ENCODE measurements around the gene BAG3. TPM values are rescaled to one million over a fixed set of nuclear protein-coding genes. Genes with fewer than 3 reads are reported as not detected.
"Not testable (repeated sequence)": the region's sequence is repeated elsewhere in the genome, so short reads cannot be mapped to it uniquely, and the experiment has no call there.

Gene BAG3
- total RNA-seq, 2 donors from 2014 or later, result 52.0 to 52.4 TPM

- peaks cover 8% of the 10 kb centered on the region for H3K9me3 ChIP-seq (ENCODE audit: control insufficient read depth, low read length, poor library complexity, severe bottlenecking)
- Mint-ChIP-seq H3K36me3 (ENCODE audit: low read depth) (peaks cover 4% of the 10 kb centered on the region), H3K4me3 (no peak overlapping the region), H3K27ac (no peak overlapping the region), H3K4me1 (peaks cover 14% of the 10 kb centered on the region), H3K27me3 (peaks cover 28% of the 10 kb centered on the region)
- DNase-seq (no peak), ATAC-seq (no peak)
Observed at GRCh38 chr10:119701861-119702260, 50.7 kb downstream of the BAG3 start.

- Mint-ChIP-seq H3K36me3 (ENCODE audit: low read depth) (peaks cover 4% of the 10 kb centered on the region), H3K4me3 (no peak overlapping the region), H3K27ac (peak overlapping the region; percentile 39), H3K27me3 (peaks cover 28% of the 10 kb centered on the region), H3K4me1 (peaks cover 14% of the 10 kb centered on the region)
- DNase-seq, result no peak
- peaks cover 8% of the 10 kb centered on the region for H3K9me3 ChIP-seq (ENCODE audit: control insufficient read depth, low read length, poor library complexity, severe bottlenecking)
- no peak for ATAC-seq
Observed at GRCh38 chr10:119702583-119702982, 51.4 kb downstream of the BAG3 start.

GRCh38 chr10:119703903-119704508 lies 52.8 kb downstream of the BAG3 start:
- no peak for DNase-seq
- peaks cover 8% of the 10 kb centered on the region for H3K9me3 ChIP-seq (ENCODE audit: control insufficient read depth, low read length, poor library complexity, severe bottlenecking)
- Mint-ChIP-seq H3K4me3 (peak overlapping the region; percentile 80), H3K4me1 (peaks cover 15% of the 10 kb centered on the region), H3K27ac (peak overlapping the region; percentile 95), H3K36me3 (ENCODE audit: low read depth) (peaks cover 4% of the 10 kb centered on the region), H3K27me3 (peaks cover 18% of the 10 kb centered on the region)
- ATAC-seq, result peak; percentile 61

GRCh38 chr10:119705434-119705831 lies 54.3 kb downstream of the BAG3 start:
- DNase-seq, result no peak
- peak; percentile 29 for ATAC-seq
- Mint-ChIP-seq H3K27me3 (peaks cover 17% of the 10 kb centered on the region), H3K27ac (peak overlapping the region; percentile 95), H3K4me1 (peaks cover 16% of the 10 kb centered on the region), H3K36me3 (ENCODE audit: low read depth) (peaks cover 4% of the 10 kb centered on the region), H3K4me3 (peak overlapping the region; percentile 80)
- H3K9me3 ChIP-seq (ENCODE audit: control insufficient read depth, low read length, poor library complexity, severe bottlenecking), result peaks cover 8% of the 10 kb centered on the region

- DNase-seq, result no peak
- Mint-ChIP-seq H3K4me3 (no peak overlapping the region), H3K36me3 (ENCODE audit: low read depth) (peaks cover 4% of the 10 kb centered on the region), H3K27me3 (peaks cover 10% of the 10 kb centered on the region), H3K27ac (no peak overlapping the region), H3K4me1 (peaks cover 13% of the 10 kb centered on the region)
- peaks cover 8% of the 10 kb centered on the region for H3K9me3 ChIP-seq (ENCODE audit: control insufficient read depth, low read length, poor library complexity, severe bottlenecking)
- ATAC-seq, result no peak
Observed at GRCh38 chr10:119706521-119707278, 55.5 kb downstream of the BAG3 start.

GRCh38 chr10:119707331-119707730 lies 56.2 kb downstream of the BAG3 start:
- not testable (repeated sequence) for DNase-seq; H3K27ac Mint-ChIP-seq; H3K4me3 Mint-ChIP-seq; H3K9me3 ChIP-seq (ENCODE audit: control insufficient read depth, low read length, poor library complexity, severe bottlenecking); ATAC-seq; H3K36me3 Mint-ChIP-seq (ENCODE audit: low read depth)
- peaks cover 13% of the 10 kb centered on the region for H3K4me1 Mint-ChIP-seq
- peaks cover 10% of the 10 kb centered on the region for H3K27me3 Mint-ChIP-seq

GRCh38 chr10:119710935-119711334 lies 59.8 kb downstream of the BAG3 start:
- H3K9me3 ChIP-seq (ENCODE audit: control insufficient read depth, low read length, poor library complexity, severe bottlenecking); H3K27ac Mint-ChIP-seq; H3K27me3 Mint-ChIP-seq; ATAC-seq; H3K36me3 Mint-ChIP-seq (ENCODE audit: low read depth); H3K4me3 Mint-ChIP-seq; DNase-seq; H3K4me1 Mint-ChIP-seq: not testable (repeated sequence)

- no peak overlapping the region for H3K4me3 Mint-ChIP-seq
- no peak for ATAC-seq
- H3K36me3 Mint-ChIP-seq (ENCODE audit: low read depth), result no peaks in the 10 kb centered on the region
- H3K9me3 ChIP-seq (ENCODE audit: control insufficient read depth, low read length, poor library complexity, severe bottlenecking), result no peaks in the 10 kb centered on the region
- peak overlapping the region; percentile 14 for H3K27ac Mint-ChIP-seq
- DNase-seq, result no peak
- peaks cover 2% of the 10 kb centered on the region for H3K4me1 Mint-ChIP-seq
- no peaks in the 10 kb centered on the region for H3K27me3 Mint-ChIP-seq
Observed at GRCh38 chr10:119713744-119714483, 62.7 kb downstream of the BAG3 start.

GRCh38 chr10:119714484-119714816 lies 63.3 kb downstream of the BAG3 start:
- Mint-ChIP-seq H3K27ac (no peak overlapping the region), H3K4me1 (peaks cover 2% of the 10 kb centered on the region), H3K27me3 (no peaks in the 10 kb centered on the region), H3K4me3 (no peak overlapping the region), H3K36me3 (ENCODE audit: low read depth) (no peaks in the 10 kb centered on the region)
- no peaks in the 10 kb centered on the region for H3K9me3 ChIP-seq (ENCODE audit: control insufficient read depth, low read length, poor library complexity, severe bottlenecking)
- no peak for DNase-seq
- ATAC-seq, result no peak

- Mint-ChIP-seq H3K4me3 (no peak overlapping the region), H3K27ac (no peak overlapping the region), H3K27me3 (no peaks in the 10 kb centered on the region), H3K36me3 (ENCODE audit: low read depth) (no peaks in the 10 kb centered on the region), H3K4me1 (peaks cover 2% of the 10 kb centered on the region)
- no peak for DNase-seq
- ATAC-seq, result no peak
- no peaks in the 10 kb centered on the region for H3K9me3 ChIP-seq (ENCODE audit: control insufficient read depth, low read length, poor library complexity, severe bottlenecking)
Observed at GRCh38 chr10:119715628-119716505, 64.7 kb downstream of the BAG3 start.

GRCh38 chr10:119723161-119723560 lies 72.0 kb downstream of the BAG3 start:
- peaks cover 23% of the 10 kb centered on the region for H3K4me1 Mint-ChIP-seq
- H3K4me3 Mint-ChIP-seq, result no peak overlapping the region
- no peak overlapping the region for H3K27ac Mint-ChIP-seq
- DNase-seq (no peak), ATAC-seq (no peak)
- H3K27me3 Mint-ChIP-seq, result no peaks in the 10 kb centered on the region
- H3K9me3 ChIP-seq (ENCODE audit: control insufficient read depth, low read length, poor library complexity, severe bottlenecking), result no peaks in the 10 kb centered on the region
- no peaks in the 10 kb centered on the region for H3K36me3 Mint-ChIP-seq (ENCODE audit: low read depth)

- no peak for DNase-seq
- no peaks in the 10 kb centered on the region for H3K36me3 Mint-ChIP-seq (ENCODE audit: low read depth)
- H3K27ac Mint-ChIP-seq, result no peak overlapping the region
- H3K27me3 Mint-ChIP-seq, result no peaks in the 10 kb centered on the region
- no peak for ATAC-seq
- peaks cover 24% of the 10 kb centered on the region for H3K4me1 Mint-ChIP-seq
- no peak overlapping the region for H3K4me3 Mint-ChIP-seq
- no peaks in the 10 kb centered on the region for H3K9me3 ChIP-seq (ENCODE audit: control insufficient read depth, low read length, poor library complexity, severe bottlenecking)
Observed at GRCh38 chr10:119723624-119724023, 72.4 kb downstream of the BAG3 start.
